Neural progenitor cell (in vitro differentiated cells): Measurements from ENCODE around the gene COMP. TPM values are rescaled to one million over a fixed set of nuclear protein-coding genes. Genes with fewer than 3 reads are reported as not detected.

ENCODE experiments used
- DNase-seq: peaks from one replicate; pipeline ENCODE4 v3.0.0-alpha.2; 2016; ENCODE audit warnings: low spot score
- H2AFZ ChIP-seq: fragments of 200-600 bp; sonication (generic); replicated peaks from 2 replicates; pipeline ENCODE4 v1.6.1; 2016; ENCODE audit warnings: antibody characterized with exemption
- H3F3A ChIP-seq: fragments of 200-600 bp; sonication (generic); 2 replicates; pipeline ENCODE4 v1.6.1; 2016; ENCODE audit warnings: antibody characterized with exemption, low read depth
- H3K27ac ChIP-seq: fragments of 200-600 bp; sonication (generic); 2 replicates; pipeline ENCODE4 v1.5.1; 2016; ENCODE audit warnings: mild to moderate bottlenecking
- H3K27me3 ChIP-seq: fragments of 200-600 bp; sonication (generic); 2 replicates; pipeline ENCODE4 v1.6.1; 2016; ENCODE audit warnings: mild to moderate bottlenecking, moderate library complexity
- H3K36me3 ChIP-seq: fragments of 200-600 bp; sonication (generic); 2 replicates; pipeline ENCODE4 v1.5.1; 2016
- H3K4me1 ChIP-seq: fragments of 200-600 bp; sonication (generic); 2 replicates; pipeline ENCODE4 v1.6.1; 2016; ENCODE audit warnings: mixed run types
- H3K4me2 ChIP-seq: fragments of 200-600 bp; sonication (generic); 2 replicates; pipeline ENCODE4 v1.6.1; 2016
- H3K4me3 ChIP-seq: fragments of 200-600 bp; sonication (generic); 2 replicates; pipeline ENCODE4 v1.5.1; 2016
- H3K79me2 ChIP-seq: fragments of 200-600 bp; sonication (generic); 2 replicates; pipeline ENCODE4 v1.6.1; 2016; ENCODE audit warnings: low read depth
- H3K9ac ChIP-seq: fragments of 200-600 bp; sonication (generic); 2 replicates; pipeline ENCODE4 v1.6.1; 2016
- H3K9me3 ChIP-seq: fragments of 200-600 bp; sonication (generic); 2 replicates; pipeline ENCODE4 v1.5.1; 2016; ENCODE audit warnings: low read depth
- H4K20me1 ChIP-seq: fragments of 200-600 bp; sonication (generic); 2 replicates; pipeline ENCODE4 v1.6.1; 2016; ENCODE audit warnings: low read depth
- H3K27ac Mint-ChIP-seq: 3 replicates; pipeline ENCODE4 v1.8.0; 2021; ENCODE audit warnings: mixed read lengths
- H3K27me3 Mint-ChIP-seq: 2 replicates; pipeline ENCODE4 v1.8.0; 2022; ENCODE audit warnings: low read depth, mild to moderate bottlenecking, inconsistent platforms, moderate library complexity, mixed read lengths; ENCODE audit not compliant: insufficient read depth
- H3K36me3 Mint-ChIP-seq: 3 replicates; pipeline ENCODE4 v1.8.0; 2021; ENCODE audit warnings: mixed read lengths
- H3K4me1 Mint-ChIP-seq: 3 replicates; pipeline ENCODE4 v1.8.0; 2021; ENCODE audit warnings: mixed read lengths
- H3K4me3 Mint-ChIP-seq: 3 replicates; pipeline ENCODE4 v1.8.0; 2021; ENCODE audit warnings: mild to moderate bottlenecking, moderate library complexity, mixed read lengths
- H3K9me3 Mint-ChIP-seq: 3 replicates; pipeline ENCODE4 v1.8.0; 2020; ENCODE audit warnings: mixed read lengths
- CTCF ChIP-seq: fragments of 200-600 bp; sonication (generic); IDR thresholded peaks from 2 replicates; pipeline ENCODE4 v1.5.1; 2017; ENCODE audit warnings: antibody characterized with exemption, mild to moderate bottlenecking
- EZH2 ChIP-seq: fragments of 200-600 bp; sonication (generic); IDR thresholded peaks from 2 replicates; pipeline ENCODE4 v1.6.1; 2017; ENCODE audit warnings: antibody characterized with exemption, mild to moderate bottlenecking, moderate library complexity
- EZH2phosphoT487 ChIP-seq: fragments of 200-600 bp; sonication (generic); IDR thresholded peaks from 2 replicates; pipeline ENCODE4 v1.6.1; 2017; ENCODE audit warnings: antibody characterized with exemption
- total RNA-seq: library from RNA; depleted of rRNA; stranded (reverse); fragments of >200 nt; gene quantifications from 2 replicates; pipeline ENCODE4 v1.2.3, GENCODE V29; 2015; ENCODE audit warnings: low replicate concordance

Gene COMP
- total RNA-seq, 1 donor from 2014 or later = not detected

- no peak for DNase-seq
- peaks cover 2% of the 10 kb centered on the region for H3K27me3 Mint-ChIP-seq
- no peaks in the 10 kb centered on the region for H3K4me1 ChIP-seq
Measured at GRCh38 chr19:18756896-18757295, 34.2 kb downstream of the COMP start.

DNA sequence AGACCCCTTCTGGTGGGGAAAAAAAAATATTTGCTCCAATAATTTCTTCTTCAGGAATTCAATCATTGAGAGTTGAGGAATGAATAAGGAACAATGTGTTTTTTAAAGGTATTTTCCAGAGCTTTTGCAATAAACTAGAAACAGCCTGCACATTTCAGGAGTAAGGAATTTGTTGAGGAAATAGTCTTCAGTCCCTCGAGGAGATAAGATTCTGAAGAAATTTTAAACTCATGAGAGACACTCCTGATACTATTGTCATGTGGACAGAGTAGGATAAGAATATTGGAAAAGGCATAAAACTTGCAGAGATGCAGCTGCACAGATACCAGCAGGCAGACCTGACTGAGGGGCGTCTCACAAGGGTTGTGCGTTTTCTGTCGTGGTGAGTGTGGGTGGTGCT, 36.6 kb downstream of the COMP start:
- no peak overlapping the region for H3K4me3 ChIP-seq
- Mint-ChIP-seq H3K4me3 (no peak overlapping the region), H3K9me3 (no peaks in the 10 kb centered on the region), H3K36me3 (peaks cover 10% of the 10 kb centered on the region), H3K27me3 (peaks cover 2% of the 10 kb centered on the region), H3K4me1 (peaks cover 8% of the 10 kb centered on the region), H3K27ac (no peak overlapping the region)
- no peak overlapping the region for H3K4me2 ChIP-seq
- no peaks in the 10 kb centered on the region for H3K9me3 ChIP-seq
- H3K27me3 ChIP-seq = no peaks in the 10 kb centered on the region
- H2AFZ ChIP-seq = no peak overlapping the region
- peaks cover 3% of the 10 kb centered on the region for H3F3A ChIP-seq
- peaks cover 7% of the 10 kb centered on the region for H3K4me1 ChIP-seq
- no peaks in the 10 kb centered on the region for H3K36me3 ChIP-seq
- H3K27ac ChIP-seq = no peak overlapping the region
- H4K20me1 ChIP-seq = no peaks in the 10 kb centered on the region
- H3K79me2 ChIP-seq = no peaks in the 10 kb centered on the region
- H3K9ac ChIP-seq = no peak overlapping the region
- no peak for DNase-seq
- no peak for TF ChIP-seq EZH2
- TF ChIP-seq EZH2phosphoT487 = no peak
- TF ChIP-seq CTCF = no peak

More at GRCh38 chr19:18756896-18757295, 34.2 kb downstream of the COMP start:
- Mint-ChIP-seq H3K4me1 (no peaks in the 10 kb centered on the region), H3K36me3 (peaks cover 8% of the 10 kb centered on the region), H3K4me3 (no peak overlapping the region), H3K27ac (no peak overlapping the region), H3K9me3 (no peaks in the 10 kb centered on the region)
- Histone ChIP-seq H3K9ac (no peak overlapping the region), H4K20me1 (no peaks in the 10 kb centered on the region), H3K4me2 (no peak overlapping the region), H3K36me3 (no peaks in the 10 kb centered on the region), H3K27ac (no peak overlapping the region), H3F3A (no peaks in the 10 kb centered on the region), H3K4me3 (no peak overlapping the region), H3K9me3 (no peaks in the 10 kb centered on the region), H3K27me3 (no peaks in the 10 kb centered on the region), H3K79me2 (no peaks in the 10 kb centered on the region), H2AFZ (no peak overlapping the region)
- no peak for TF ChIP-seq EZH2
- TF ChIP-seq CTCF = no peak
- no peak for TF ChIP-seq EZH2phosphoT487

DNA sequence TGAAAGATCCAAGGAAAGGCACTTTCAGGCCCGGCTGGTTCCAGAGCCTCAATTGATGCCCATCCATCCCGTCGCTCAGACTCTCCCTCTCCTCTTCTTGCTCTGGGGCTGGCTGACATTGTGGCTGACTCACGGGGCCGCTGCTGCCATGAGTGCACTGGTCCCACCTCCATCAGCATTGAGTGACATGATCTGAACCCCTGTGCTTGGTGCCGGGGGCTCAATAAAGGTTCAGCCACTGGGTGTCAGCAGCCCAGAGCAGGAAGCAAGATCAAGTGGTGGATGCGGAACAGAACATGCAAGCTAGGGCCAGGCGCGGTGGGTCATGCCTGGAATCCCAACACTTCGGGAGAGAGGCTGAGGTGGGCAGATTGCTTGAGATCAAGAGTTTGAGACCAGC, 39.5 kb downstream of the COMP start:
- Histone ChIP-seq H3K4me2 (no peak overlapping the region), H3K27me3 (no peaks in the 10 kb centered on the region), H3K4me3 (no peak overlapping the region), H3K27ac (no peak overlapping the region), H3K9me3 (no peaks in the 10 kb centered on the region), H3K36me3 (no peaks in the 10 kb centered on the region), H3F3A (peaks cover 4% of the 10 kb centered on the region), H3K4me1 (peaks cover 14% of the 10 kb centered on the region), H2AFZ (no peak overlapping the region), H3K9ac (no peak overlapping the region), H3K79me2 (no peaks in the 10 kb centered on the region), H4K20me1 (no peaks in the 10 kb centered on the region)
- Mint-ChIP-seq H3K36me3 (peaks cover 10% of the 10 kb centered on the region), H3K9me3 (no peaks in the 10 kb centered on the region), H3K4me1 (peaks cover 10% of the 10 kb centered on the region), H3K27me3 (peaks cover 2% of the 10 kb centered on the region), H3K27ac (no peak overlapping the region), H3K4me3 (no peak overlapping the region)
- TF ChIP-seq CTCF (no peak), EZH2phosphoT487 (no peak), EZH2 (no peak)
- DNase-seq = no peak
